Fibroblast of the conjunctiva (primary cell): ENCODE data around the gene EPG5.
A peak's percentile ranks its signal among the peaks of the same experiment; 100 is the strongest.
"Not testable (repeated sequence)": the region's sequence is repeated elsewhere in the genome, so short reads cannot be mapped to it uniquely, and the experiment has no call there.

Experiments
- DNase-seq: peaks from one replicate; pipeline ENCODE4 v3.0.0-alpha.2; 2010; ENCODE audit warnings: low read depth

EPG5 gene

DNA sequence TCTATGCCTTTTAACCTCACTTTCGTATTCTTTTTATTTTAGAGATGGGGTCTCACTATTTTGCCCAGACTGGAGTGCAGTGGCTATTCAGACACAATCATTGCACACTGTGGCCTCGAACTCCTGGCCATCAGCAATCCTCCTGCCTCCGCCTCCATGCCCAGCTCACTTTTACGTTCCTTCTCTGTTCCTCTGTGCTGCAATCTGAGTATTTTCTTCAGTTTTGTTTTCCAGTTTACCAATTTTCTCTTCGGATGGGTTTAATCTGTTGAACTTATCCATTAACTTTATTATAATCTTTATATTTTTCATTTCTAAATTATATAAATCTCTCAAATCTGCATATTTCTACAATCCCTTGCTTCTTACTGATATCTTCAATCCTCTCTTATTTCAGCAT is 103.0 kb downstream of the EPG5 start:
- no peak for DNase-seq

DNA sequence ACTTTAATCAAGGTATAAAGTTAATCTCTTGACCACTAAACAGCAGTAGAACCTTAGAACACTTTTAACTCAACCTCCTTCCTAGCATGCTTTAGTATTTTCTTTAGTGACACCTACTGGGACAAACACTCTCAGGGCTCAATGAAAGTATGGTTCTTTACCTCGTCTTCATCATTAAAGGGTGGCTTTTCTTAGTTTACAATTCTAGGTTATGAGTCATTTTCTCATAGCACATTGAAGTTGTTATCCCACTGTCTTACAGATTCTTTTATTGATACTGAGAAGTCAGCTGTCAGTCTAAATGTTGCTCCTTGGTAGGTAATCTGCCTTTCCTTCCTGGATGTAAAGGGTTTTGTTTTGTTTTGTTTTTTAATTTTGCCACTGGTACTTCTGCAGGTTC is 103.7 kb downstream of the EPG5 start:
- DNase-seq: no peak

DNA sequence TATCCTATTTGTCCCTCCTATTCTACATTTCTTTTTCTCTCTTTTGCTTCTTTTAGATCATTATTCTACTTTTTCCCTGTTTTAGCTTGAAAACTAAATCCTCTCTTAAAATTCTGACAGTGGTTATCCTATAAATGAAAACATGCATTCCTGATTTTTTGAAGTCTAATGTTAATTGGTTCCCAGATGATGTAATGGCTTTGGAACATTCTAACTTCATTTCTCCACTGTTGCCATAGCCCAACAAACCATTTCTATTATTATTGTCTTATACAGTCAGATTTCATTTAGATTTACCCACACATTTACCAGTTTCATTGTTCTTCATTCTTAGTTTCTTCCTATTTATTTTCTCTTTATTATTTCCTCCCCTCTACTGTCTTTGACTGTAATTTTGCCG is 105.2 kb downstream of the EPG5 start:
- no peak for DNase-seq

DNA sequence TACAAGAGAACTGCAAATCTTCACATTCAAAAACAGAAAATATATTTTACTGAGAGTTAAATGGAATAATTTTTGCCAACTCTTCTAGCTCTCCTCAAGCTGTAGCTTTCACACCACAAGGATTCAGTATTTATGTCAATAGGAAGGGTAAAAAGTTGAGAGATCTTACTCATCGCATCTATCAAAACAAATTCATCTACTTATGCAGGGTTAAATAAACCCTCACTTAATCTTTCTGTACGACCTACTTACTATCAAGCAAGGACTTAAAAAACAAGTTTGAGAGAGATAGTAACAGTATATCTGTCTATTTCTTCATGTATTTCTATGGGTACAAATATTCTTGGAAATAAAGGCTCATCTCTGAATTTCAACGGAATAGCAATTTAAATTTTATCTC is 106.2 kb downstream of the EPG5 start:
- no peak for DNase-seq

DNA sequence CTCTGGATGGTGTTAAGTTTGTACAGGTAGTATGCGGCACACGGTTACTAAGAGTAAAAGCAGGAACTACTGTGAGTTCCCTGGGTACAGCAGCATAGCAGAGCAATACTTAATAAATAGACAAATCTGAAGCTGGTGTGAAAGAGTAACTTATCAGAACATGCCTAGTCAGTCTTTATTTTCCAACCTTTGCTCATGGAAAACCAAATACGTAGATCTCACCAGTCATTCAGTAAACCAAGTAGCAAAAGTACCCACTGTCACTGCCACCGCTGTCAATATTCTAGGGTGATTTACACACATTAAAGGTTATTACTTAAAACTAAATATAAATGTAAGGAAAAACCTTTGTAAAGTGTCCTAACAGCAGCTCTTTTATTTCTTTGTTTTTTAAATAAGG is 106.6 kb downstream of the EPG5 start:
- no peak for DNase-seq

DNA sequence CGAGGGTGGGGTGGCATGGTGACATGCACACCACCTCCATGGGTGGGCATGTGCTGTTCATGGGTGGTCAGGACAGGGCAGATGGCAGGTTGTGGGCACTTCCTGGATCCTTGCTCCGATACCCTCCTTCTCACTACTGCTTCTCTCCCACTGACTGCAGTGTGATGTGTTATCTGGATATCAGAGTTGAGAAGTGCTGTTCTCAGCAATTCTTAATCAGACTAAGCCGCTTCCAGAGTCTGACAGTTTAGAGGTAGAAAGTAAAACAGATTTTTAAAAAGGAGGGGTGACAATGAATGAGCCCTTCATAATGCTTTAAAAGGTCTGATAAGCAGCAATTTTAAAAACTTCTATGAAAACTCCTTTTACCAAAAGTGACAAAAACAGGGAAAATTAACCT is 107.8 kb downstream of the EPG5 start:
- DNase-seq: no peak

DNA sequence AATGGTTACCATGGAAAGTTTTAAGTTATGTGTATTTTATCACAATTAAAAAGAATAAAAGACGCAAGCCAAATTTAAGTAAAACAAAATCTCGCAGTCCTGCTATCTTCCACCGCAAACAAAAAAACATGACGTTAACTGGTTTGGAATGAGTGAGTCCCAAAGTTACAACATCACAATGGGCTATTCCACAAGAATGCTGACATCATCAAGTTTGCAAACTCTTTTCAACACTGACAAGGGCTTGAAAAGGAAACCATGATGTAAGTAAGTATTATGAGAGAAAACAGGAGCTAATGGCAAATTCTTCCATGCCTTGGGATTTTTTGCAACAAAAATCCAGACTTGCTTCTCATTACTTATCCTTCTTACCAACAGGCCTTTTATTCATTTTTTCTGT is 110.6 kb downstream of the EPG5 start:
- peak; percentile 33 for DNase-seq

DNA sequence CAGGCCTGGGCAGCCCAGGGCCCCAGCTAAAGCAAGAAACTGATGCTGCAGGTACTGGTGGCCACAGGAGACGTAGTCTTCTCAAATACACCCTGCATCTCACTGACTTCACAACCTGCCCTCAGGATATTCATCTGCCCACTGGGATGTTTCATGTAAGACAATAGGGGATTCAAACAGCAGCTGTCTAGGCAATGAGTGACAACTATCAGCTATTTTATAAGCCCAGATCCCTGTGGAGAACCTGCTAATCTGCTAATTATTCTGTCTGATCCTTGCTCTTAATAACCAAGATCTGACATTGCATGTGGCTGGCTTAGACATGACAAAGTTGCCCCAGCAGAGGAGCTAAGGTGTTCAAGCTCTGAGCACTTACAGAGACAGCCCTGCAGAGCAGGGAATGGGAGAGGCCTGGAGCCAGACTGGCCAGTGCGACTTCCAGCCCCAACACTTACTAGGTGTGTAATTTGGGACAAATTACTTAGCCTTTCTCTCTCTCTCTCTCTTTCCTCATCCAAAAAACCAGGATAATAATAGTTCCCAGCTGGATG is 113.0 kb downstream of the EPG5 start:
- DNase-seq: no peak

DNA sequence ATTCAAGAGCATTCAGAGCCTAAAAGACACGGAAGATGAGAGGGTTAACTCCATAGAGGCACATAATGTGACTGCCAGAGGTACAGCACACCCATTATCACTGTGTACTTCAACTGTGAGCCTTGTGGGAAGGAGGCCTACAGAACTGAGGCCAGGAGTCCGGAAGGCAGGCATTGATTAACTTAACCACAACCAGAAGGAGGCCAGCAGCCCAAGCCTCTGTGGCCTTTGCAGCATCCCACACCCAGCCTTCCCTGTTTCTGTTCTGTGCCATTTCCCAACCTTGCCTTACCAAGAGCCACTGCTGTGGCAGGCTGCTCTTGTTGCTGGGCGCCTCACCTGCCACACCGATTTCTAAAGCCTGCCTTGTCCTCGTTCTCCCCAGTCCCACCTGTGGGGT is 114.5 kb downstream of the EPG5 start:
- DNase-seq: no peak

DNA sequence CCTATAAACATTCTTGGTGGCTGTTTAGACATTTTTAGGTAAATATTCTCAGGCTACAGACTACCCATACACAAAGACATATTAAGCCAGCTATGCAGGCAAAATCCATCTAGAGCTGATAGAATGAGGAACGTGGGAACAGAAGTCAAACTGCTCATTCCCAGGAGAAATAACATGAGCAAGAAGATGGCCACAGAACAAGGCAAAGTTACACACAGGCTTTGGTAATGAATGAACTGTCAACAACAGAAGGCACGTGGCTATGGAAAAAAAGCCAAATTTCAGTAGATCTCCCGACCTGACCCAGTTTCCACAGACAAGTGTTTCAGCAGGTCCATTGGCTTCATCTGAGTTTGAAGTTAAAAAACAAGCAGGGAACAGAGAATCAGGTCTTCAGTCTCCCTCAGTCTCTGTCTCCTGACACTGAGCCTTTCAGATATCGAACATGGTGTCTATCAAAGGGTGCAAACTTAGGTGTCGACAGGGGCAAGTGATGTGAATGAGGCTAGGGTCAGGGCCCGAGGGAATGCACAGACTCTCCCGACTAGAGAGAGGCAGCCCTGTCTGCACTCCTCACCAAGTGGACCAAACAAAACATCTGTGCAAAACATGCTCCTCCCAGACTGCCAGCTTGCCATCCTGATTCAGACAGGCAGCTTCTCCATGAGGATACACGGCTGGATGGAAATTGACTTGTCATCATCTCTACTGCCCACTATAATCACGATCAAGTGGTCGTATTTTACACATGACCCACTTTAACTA is 115.8 kb downstream of the EPG5 start:
- no peak for DNase-seq

DNA sequence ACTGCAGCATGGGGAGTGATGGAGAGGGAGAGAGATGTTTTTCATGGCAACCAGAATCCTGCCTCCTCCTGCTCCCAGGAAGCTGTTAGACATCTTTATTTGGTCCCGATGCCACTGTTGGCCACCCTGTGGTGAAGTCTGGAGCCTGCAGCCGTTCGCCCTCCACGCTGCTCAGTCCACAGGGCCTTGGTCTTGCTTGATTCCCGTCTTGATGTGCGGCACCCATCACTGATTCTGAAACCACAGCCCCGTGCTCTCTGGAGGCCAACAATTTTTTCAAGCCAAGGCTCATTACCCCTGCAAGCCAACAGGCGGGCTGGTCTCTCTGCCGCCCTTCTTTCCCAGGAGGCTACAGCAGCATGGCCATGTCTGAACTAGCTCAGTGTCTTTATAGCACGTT is 117.1 kb downstream of the EPG5 start:
- DNase-seq: no peak

DNA sequence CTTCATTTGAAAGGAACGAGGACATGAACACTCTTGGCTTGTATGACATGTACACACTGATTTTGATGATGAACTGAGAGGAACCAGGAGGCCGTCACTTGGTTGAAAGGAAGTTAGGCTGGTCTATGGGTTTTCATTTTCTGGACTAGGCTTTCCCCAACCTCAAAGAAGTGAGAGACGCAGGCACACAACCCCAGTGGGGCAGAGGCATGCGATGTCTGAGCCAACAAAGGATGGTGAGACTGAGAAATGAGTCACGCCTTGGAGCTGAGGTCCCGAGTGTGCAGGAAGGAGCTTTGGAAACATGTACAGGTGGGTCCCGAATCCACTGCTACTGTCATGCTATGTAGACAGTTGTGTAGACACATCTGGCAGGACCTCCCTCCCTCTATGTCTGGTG is 117.6 kb downstream of the EPG5 start:
- no peak for DNase-seq

DNA sequence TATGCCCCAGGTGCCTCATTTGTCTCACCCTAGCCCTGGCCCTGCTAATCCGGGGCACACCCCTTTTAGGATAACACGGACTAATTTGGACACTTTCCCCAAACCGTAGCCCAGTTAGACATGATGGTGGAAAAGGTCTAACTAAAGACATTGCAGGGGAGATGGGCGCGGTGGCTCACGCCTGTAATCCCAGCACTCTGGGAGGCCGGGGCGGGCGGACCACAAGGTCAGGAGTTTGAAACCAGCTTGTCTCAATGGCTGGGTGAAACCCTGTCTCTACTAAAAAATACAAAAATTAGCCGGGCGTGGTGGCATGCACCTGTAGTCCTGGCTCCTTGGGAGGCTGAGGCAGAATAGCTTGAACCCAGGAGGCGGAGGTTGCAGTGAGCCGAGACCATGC is 118.5 kb downstream of the EPG5 start:
- not testable (repeated sequence) for DNase-seq

DNA sequence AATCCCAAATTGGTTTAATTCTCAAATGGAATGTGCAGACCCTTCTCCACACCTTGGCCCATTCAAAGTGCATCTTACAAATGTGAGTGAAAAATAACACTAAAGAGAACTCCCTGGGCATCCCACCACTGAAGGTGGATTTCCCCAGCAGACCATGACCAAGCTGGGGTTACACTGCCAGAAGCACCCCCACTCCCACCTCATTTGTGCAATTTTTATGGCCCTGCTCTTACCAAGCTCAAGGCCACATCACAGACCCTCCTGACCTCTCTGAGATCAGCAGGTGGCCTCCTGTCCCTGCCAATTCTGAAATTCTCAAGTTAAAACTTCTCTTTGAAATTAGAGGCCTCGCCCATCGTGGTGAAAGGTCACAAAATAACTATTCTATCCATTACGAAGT is 120.0 kb downstream of the EPG5 start:
- no peak for DNase-seq

DNA sequence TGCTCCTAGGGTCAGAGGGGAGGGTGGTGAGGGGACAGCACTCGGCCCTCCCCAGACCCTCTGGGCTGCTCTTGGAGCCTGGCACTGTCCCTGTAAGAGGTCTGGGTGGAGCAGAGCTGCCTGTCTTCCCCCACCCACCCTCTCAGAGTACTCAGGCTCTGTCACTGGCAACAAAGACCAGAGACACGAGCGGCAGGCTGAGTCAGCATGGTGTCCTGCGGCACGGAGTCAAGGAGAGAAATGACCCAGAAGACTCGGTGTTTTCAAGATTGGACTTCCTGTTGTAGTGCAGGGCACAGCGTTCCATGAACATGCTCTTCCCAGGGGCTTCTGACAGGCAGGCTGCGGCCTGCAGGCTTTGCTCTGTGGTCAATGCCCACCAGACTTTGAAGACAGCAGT is 121.7 kb downstream of the EPG5 start:
- DNase-seq: no peak

DNA sequence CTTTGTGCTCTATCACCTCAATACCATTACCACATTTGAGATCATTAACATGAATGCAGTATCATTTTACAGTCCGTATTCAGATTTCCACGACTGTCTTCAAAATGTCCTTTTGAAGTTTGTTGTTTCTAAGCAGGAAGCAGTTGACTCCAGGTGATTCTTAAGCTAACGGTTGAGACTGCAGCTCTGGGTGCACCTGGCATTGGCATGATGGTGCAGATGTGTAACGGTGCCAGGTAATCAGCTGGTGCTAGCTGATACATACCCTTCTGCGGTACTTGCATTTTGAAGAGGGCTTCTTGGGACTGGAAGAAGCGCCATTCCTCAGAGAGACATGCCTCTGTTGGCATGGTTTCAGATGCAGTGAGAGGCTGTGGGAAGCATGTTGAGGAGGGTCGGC is 122.2 kb downstream of the EPG5 start:
- DNase-seq: no peak

DNA sequence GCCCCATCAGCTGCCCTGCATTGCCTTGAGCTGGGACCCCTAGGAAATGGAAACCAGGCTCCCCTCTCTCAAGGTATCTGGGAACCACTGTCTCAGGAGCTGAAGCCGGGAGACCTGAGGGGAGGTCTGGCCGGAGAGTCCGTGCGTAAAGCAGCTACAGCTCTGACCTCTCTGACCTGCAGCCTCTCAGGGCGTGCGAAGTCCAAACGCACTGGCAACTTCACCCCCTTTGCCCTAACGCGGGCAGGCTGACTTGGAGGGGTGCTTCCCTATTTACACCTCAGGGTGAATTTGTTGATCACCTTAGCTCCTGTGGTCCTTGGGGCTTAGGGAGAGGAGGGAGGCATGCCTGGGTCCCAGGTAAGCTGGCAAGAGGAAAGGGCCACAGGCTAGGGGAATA is 124.1 kb downstream of the EPG5 start:
- no peak for DNase-seq

DNA sequence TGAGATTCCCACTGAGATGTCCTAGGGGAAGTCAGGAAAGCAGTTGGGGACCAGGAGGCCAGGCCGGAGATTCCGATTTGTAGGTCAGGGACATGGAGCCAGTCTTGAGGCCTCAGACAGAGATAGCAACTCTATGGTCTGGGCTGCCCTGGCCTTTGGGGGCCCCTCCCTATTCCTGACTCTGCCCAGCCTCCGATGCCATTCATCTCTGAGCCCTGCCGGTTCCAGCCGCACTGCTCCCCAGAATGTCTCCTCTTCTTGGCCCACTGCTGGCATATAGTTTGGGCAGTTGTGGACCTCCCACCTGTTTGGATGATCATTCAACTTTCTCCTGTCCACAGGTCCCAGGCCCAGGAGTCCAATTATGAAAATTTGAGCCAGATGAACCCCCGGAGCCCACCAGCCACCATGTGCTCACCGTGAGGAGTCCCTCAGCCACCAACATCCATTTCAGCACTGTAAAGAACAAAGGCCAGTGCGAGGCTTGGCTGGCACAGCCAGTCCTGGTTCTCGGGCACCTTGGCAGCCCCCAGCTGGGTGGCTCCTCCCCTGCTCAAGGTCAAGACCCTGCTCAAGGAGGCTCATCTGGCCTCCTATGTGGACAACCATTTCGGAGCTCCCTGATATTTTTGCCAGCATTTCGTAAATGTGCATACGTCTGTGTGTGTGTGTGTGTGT is 125.2 kb downstream of the EPG5 start:
- no peak for DNase-seq

DNA sequence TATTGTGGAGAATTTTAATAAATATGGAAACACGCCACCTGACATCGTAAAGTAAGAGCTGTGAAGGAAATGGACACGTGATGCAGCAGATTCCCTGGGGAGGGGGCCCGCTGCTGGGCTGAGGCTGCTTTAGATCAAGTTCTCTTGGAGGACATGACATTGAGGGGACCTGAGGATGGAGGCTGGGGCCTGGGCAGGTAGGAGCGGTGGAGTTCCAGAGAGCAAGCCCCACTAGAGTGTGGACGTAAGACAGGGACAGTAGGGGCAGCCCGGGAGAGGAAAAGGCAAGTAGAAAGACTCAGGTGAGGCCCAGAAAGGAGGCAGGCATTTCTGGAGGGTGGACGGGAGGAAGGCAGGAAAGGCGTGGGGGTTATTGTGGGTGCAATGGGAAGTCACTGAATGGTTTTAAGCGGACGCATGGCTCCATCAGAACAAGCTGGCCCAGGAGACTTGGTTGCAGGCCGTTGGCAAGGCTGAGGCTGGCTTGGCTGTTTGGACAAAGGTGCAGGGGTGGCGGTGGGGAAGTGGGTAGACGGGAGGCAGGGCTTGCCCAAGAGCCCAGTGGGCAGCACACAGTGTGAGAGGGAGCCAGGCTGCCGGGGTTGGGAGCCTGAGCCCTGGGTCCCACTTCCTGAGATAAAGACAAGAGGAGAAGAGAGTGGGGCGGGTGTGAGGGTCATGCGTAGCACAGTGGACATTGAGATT is 125.9 kb downstream of the EPG5 start:
- DNase-seq: no peak

DNA sequence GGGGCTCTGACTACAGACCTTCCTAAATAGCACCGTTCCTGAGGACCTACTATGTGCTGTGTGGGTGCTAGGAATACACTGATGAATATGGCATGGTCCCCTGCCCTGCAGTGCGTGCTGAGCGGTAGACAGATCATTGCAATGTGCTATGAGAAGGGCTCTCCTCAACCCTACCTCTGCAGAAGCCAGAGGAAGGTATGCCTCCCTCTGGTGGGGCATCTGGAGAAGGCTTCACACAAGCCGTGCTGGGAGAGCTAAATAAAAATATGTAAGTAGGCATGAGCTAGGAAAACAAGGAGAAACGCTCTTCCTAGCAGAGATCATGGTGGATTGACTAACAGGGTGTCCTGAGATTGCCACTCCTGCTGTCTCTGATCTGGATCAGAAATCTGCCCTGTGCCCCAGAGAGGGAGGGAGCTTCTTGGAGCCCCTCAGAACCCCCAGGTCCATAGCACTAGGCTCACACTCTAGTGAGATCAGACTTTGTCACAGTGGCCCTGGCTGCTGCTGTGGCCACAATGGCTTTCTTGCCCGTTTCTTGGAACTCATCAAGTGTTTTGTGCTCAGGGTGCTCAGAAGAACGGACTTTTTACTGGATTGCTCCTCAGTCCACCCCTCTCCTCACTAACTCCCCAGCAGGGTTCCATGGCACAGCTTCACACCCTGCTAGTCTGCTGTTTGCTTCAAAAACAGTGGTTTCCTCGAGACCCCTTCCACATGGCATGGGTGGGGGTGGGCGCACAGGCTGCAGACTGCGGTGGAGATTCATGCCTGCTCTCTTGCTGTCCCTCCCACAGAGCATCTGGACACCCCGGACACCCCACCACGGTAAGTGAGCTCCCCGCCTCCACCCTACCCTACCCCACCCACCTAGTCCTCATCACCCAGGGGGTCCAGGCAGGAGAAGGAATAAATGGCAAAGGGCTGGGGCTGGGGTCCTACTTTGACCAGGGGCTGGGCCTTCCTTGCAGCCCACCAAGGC is 127.4 kb downstream of the EPG5 start:
- DNase-seq: peak; percentile 61

DNA sequence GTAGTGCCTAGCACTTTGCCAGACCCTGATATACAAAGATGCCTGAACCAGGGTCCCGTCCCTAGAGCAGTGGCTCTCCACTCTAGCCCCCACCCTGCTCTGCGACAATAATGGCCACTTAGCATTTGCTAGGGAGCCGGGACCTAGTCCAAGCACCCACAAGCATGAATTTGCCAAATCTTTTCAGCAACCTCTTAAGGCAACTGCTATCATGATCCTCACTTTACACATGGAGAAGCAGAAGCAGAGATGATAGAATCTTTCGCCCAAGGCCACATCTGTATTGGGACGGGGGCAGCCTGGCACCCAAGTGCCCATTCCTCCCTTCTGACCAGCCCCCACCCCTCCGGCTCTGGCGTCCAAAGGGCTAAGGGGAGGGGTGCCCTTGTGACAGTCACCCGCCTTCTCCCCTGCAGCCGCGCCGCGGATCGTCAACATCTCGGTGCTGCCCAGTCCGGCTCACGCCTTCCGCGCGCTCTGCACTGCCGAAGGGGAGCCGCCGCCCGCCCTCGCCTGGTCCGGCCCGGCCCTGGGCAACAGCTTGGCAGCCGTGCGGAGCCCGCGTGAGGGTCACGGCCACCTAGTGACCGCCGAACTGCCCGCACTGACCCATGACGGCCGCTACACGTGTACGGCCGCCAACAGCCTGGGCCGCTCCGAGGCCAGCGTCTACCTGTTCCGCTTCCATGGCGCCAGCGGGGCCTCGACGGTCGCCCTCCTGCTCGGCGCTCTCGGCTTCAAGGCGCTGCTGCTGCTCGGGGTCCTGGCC is 128.6 kb downstream of the EPG5 start:
- DNase-seq: no peak
